Right lobe of liver (tissue), 6 donors: ENCODE results near the gene MOB3B. TPM values are rescaled to one million over a fixed set of nuclear protein-coding genes. Genes with fewer than 3 reads are reported as not detected.

ENCODE experiments used
- ATAC-seq, 4 donors: fragments of 200-7000 bp; cut with Tn5 transposase; one replicate each; pipeline ENCODE4 v1.9.1; 2020; ENCODE audit warnings: mild to moderate bottlenecking in 4 of 4, moderate library complexity in 4 of 4
- DNase-seq, 3 donors: peaks; one replicate each; pipeline ENCODE4 v3.0.0-alpha.2; 2020
- H3K27ac ChIP-seq, 3 donors: fragments of 200-600 bp; one replicate each; pipeline ENCODE4 v1.8.0; 2022
- H3K27me3 ChIP-seq, 2 donors: fragments of 200-600 bp; one replicate each; pipeline ENCODE4 v1.8.0; 2022
- H3K36me3 ChIP-seq, 4 donors: fragments of 200-600 bp; sonication (generic) in 1 of 4; one replicate each; pipeline versions ENCODE4 v1.5.1 to v1.8.0; 2017 to 2022; ENCODE audit warnings: control low read depth in 1 of 4
- H3K4me1 ChIP-seq, 4 donors: fragments of 200-600 bp; sonication (generic) in 1 of 4; one replicate each; pipeline versions ENCODE4 v1.5.1 to v1.8.0; 2017 to 2022; ENCODE audit warnings: control low read depth in 1 of 4
- H3K4me3 ChIP-seq, 3 donors: fragments of 200-600 bp; one replicate each; pipeline ENCODE4 v1.8.0; 2022
- H3K9me3 ChIP-seq, 4 donors: fragments of 200-600 bp; sonication (generic) in 1 of 4; one replicate each; pipeline versions ENCODE4 v1.5.1 to v1.8.0; 2017 to 2022; ENCODE audit warnings: control low read depth in 1 of 4
- POLR2A ChIP-seq: fragments of 450-650 bp; IDR thresholded peaks from one replicate; pipeline ENCODE4 v1.6.1; 2017; ENCODE audit warnings: antibody characterized with exemption, mild to moderate bottlenecking
- WGBS: methylation state at CpG from one replicate; pipeline ENCODE4 v1.1.6; 2018; ENCODE audit warnings: low coverage, low lambda C conversion rate; ENCODE audit not compliant: insufficient coverage; ENCODE audit errors: missing lambda C conversion rate; 5-methylcytosine and 5-hydroxymethylcytosine counted together
- intact Hi-C, 2 donors: fragments of 100-400 bp; cut with DNase I; formaldehyde crosslinking; loops; one replicate each; pipeline versions ENCODE4 v1.11.2 to v1.14.1; 2022
- total RNA-seq, 6 experiments: library from RNA; depleted of rRNA in 2 of 6; stranded (reverse); fragments of >200 nt in 2 of 6; fragmentation: NEBNext Ultra II Directional in 3 of 6; extraction: Animal tissue kit (Norgen Biotek cat#: 25700) in 3 of 6; gene quantifications; one replicate each; pipeline versions ENCODE4 v1.1.0 to v1.2.4, GENCODE V29; 2016 to 2023
- TF ChIP-seq, protein P1 (sequence below), 4 donors: fragments of 200-600 bp in 3 of 4; fragments of 450-650 bp in 1 of 4; IDR thresholded peaks; one replicate each; pipeline versions ENCODE4 v1.5.1 to v1.8.0; 2016 to 2022; ENCODE audit warnings: antibody characterized with exemption in 4 of 4, mild to moderate bottlenecking in 2 of 4
- donor health status: DM: no; HTN: yes; CAD: no.
- donor health status: DM: no; HTN: no; CAD: no.
- donor health status: DM: no; HTN: no; CAD: no.
- donor health status: DM: no; HTN: yes; CAD: no.
- donor health status: DM: no; HTN: yes; CAD: no.

MOB3B gene
- total RNA-seq, 6 experiments from 2014 or later, result 1.0 to 2.4 (median 1.7) TPM

GRCh38 chr9:27349698-27350080 is 179.9 kb downstream of the MOB3B start:
- 89% methylated on average over 1 of the region's 1 CpG for WGBS

DNA sequence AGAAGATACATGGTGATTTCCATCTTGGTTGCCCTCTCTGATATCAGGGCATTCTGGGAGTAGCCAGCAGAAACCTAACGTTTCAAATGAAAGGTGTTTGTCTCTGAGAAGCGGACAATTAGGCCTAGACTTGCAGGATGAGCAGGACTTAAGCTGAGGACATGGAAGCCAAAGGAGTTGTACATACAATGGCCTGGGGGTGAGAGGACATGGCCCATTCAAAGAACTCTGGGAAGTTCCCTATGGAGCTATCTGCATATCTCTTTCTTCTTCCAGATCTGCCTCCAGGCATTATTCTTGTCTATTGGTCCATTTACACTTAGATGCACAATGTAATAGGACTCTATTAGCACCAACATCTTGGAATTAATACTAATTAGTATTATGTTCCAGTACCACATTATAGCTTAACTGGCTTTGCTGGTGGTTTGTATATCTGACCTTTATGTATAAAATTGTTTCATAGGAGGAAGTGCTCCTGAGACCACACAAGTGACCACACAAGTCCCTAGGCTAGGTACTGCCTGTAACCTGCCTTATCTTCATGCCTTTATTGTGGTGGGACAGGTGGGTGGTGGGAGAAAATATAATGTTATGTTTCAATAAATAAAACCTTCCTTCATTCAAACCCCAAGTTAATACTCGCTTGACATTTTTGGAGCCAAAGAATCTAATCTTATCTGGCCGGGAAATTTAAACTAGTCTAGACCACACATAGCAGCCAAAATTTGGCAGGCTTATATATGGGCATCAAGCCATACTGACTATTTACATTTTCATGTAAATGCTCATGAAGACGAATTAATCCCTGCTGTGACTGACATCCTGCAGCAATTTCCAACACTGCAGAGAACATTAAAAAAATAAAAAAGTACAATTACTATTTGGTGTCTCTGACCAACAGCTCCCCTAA is 180.6 kb downstream of the MOB3B start:
- Histone ChIP-seq H3K36me3 (no peaks in the 10 kb centered on the region), H3K27ac (no peak overlapping the region), H3K4me1 (no peaks in the 10 kb centered on the region), H3K9me3 (no peaks in the 10 kb centered on the region), H3K27me3 (no peaks in the 10 kb centered on the region), H3K4me3 (no peak overlapping the region)
- ATAC-seq (no peak), DNase-seq (no peak)
- TF ChIP-seq POLR2A, result no peak
- TF ChIP-seq, protein P1, sequence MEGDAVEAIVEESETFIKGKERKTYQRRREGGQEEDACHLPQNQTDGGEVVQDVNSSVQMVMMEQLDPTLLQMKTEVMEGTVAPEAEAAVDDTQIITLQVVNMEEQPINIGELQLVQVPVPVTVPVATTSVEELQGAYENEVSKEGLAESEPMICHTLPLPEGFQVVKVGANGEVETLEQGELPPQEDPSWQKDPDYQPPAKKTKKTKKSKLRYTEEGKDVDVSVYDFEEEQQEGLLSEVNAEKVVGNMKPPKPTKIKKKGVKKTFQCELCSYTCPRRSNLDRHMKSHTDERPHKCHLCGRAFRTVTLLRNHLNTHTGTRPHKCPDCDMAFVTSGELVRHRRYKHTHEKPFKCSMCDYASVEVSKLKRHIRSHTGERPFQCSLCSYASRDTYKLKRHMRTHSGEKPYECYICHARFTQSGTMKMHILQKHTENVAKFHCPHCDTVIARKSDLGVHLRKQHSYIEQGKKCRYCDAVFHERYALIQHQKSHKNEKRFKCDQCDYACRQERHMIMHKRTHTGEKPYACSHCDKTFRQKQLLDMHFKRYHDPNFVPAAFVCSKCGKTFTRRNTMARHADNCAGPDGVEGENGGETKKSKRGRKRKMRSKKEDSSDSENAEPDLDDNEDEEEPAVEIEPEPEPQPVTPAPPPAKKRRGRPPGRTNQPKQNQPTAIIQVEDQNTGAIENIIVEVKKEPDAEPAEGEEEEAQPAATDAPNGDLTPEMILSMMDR (IDR thresholded peaks at IDR 0.05), result no peak
- intact Hi-C loops, result no loop called here
- WGBS, result 73% methylated on average over 5 of the region's 5 CpGs

More at GRCh38 chr9:27349698-27350080, 179.9 kb downstream of the MOB3B start:
- intact Hi-C loops, result no loop called here
- Histone ChIP-seq H3K27ac (no peak overlapping the region), H3K36me3 (no peaks in the 10 kb centered on the region), H3K4me3 (no peak overlapping the region), H3K27me3 (no peaks in the 10 kb centered on the region), H3K4me1 (no peaks in the 10 kb centered on the region), H3K9me3 (no peaks in the 10 kb centered on the region)
- TF ChIP-seq, protein P1 (IDR thresholded peaks at IDR 0.05), result no peak
- TF ChIP-seq POLR2A, result no peak
- DNase-seq (no peak), ATAC-seq (no peak)

- Histone ChIP-seq H3K9me3 (no peaks in the 10 kb centered on the region), H3K27ac (no peak overlapping the region), H3K4me3 (no peak overlapping the region), H3K36me3 (no peaks in the 10 kb centered on the region), H3K4me1 (no peaks in the 10 kb centered on the region), H3K27me3 (no peaks in the 10 kb centered on the region)
- WGBS, result 77% methylated on average over 1 of the region's 1 CpG
- peak in 1 of 4 donors; percentile 28 for ATAC-seq
- TF ChIP-seq POLR2A, result no peak
- TF ChIP-seq, protein P1 (IDR thresholded peaks at IDR 0.05), result no peak
- DNase-seq, result no peak
- intact Hi-C loops, result no loop called here
Observed at GRCh38 chr9:27347889-27348288, 181.7 kb downstream of the MOB3B start.

- Histone ChIP-seq H3K27me3 (no peaks in the 10 kb centered on the region), H3K4me3 (no peak overlapping the region), H3K9me3 (no peaks in the 10 kb centered on the region), H3K36me3 (no peaks in the 10 kb centered on the region), H3K4me1 (no peaks in the 10 kb centered on the region), H3K27ac (no peak overlapping the region)
- intact Hi-C loops, result no loop called here
- TF ChIP-seq, protein P1 (IDR thresholded peaks at IDR 0.05), result no peak
- TF ChIP-seq POLR2A, result no peak
- WGBS, result no CpG with 5 or more reads among the region's 7 CpGs
- DNase-seq, result no peak
- no peak for ATAC-seq
Observed at GRCh38 chr9:27344776-27345175, 184.8 kb downstream of the MOB3B start.
